GM23338 (cell line): ENCODE results near the gene DTNB. TPM values are rescaled to one million over a fixed set of nuclear protein-coding genes. Genes with fewer than 3 reads are reported as not detected.

ENCODE experiments used
- ATAC-seq: fragments of 200-7000 bp; cut with Tn5 transposase; 3 replicates; pipeline ENCODE4 v1.9.1; 2020
- DNase-seq: peaks from one replicate; pipeline ENCODE4 v3.0.0-alpha.2; 2015; ENCODE audit warnings: low spot score
- H2AFZ ChIP-seq: fragments of 200-600 bp; sonication (generic); 2 replicates; pipeline ENCODE4 v1.8.0; 2016; ENCODE audit warnings: antibody characterized with exemption, mild to moderate bottlenecking, moderate library complexity
- H3F3A ChIP-seq: fragments of 200-600 bp; sonication (generic); replicated peaks from 2 replicates; pipeline ENCODE4 v1.8.0; 2017; ENCODE audit warnings: antibody characterized with exemption, mixed run types, low read depth
- H3K27ac ChIP-seq: fragments of 200-600 bp; sonication (generic); 2 replicates; pipeline ENCODE4 v1.6.1; 2016; ENCODE audit warnings: low read depth
- H3K27me3 ChIP-seq: fragments of 200-600 bp; sonication (generic); 2 replicates; pipeline ENCODE4 v1.8.0; 2016; ENCODE audit warnings: mild to moderate bottlenecking, mixed run types, moderate library complexity; ENCODE audit not compliant: insufficient read depth
- H3K36me3 ChIP-seq: fragments of 200-600 bp; sonication (generic); 2 replicates; pipeline ENCODE4 v1.8.0; 2016; ENCODE audit warnings: mild to moderate bottlenecking; ENCODE audit not compliant: insufficient read depth
- H3K4me1 ChIP-seq: fragments of 200-600 bp; sonication (generic); 2 replicates; pipeline ENCODE4 v1.8.0; 2016; ENCODE audit warnings: mild to moderate bottlenecking, moderate library complexity; ENCODE audit not compliant: insufficient read depth
- H3K4me2 ChIP-seq: fragments of 200-600 bp; sonication (generic); 2 replicates; pipeline ENCODE4 v1.7.1; 2017; ENCODE audit warnings: mixed run types
- H3K4me3 ChIP-seq: fragments of 200-600 bp; sonication (generic); 2 replicates; pipeline ENCODE4 v1.6.1; 2016; ENCODE audit warnings: mixed run types
- H3K79me2 ChIP-seq: fragments of 200-600 bp; sonication (generic); replicated peaks from 2 replicates; pipeline ENCODE4 v1.8.0; 2017; ENCODE audit warnings: mild to moderate bottlenecking; ENCODE audit not compliant: insufficient read depth
- H3K9me2 ChIP-seq: fragments of 200-600 bp; sonication (generic); 2 replicates; pipeline ENCODE4 v1.8.0; 2017; ENCODE audit not compliant: insufficient read depth
- H4K20me1 ChIP-seq: fragments of 200-600 bp; sonication (generic); replicated peaks from 2 replicates; pipeline ENCODE4 v1.8.0; 2017; ENCODE audit warnings: mild to moderate bottlenecking; ENCODE audit not compliant: insufficient read depth
- H3K27ac Mint-ChIP-seq: 2 replicates; pipeline ENCODE4 v1.8.0; 2020; ENCODE audit warnings: inconsistent platforms, mild to moderate bottlenecking, moderate library complexity, mixed read lengths
- H3K27me3 Mint-ChIP-seq: 3 replicates; pipeline ENCODE4 v1.8.0; 2022; ENCODE audit warnings: low read depth, mild to moderate bottlenecking, moderate library complexity, mixed read lengths, inconsistent platforms; ENCODE audit not compliant: insufficient read depth, poor library complexity
- H3K36me3 Mint-ChIP-seq: 3 replicates; pipeline ENCODE4 v1.8.0; 2021; ENCODE audit warnings: low read depth, mild to moderate bottlenecking, inconsistent platforms, moderate library complexity, mixed read lengths
- H3K4me1 Mint-ChIP-seq: 3 replicates; pipeline ENCODE4 v1.8.0; 2020; ENCODE audit warnings: mild to moderate bottlenecking, inconsistent platforms, mixed read lengths
- H3K4me3 Mint-ChIP-seq: 3 replicates; pipeline ENCODE4 v1.8.0; 2021; ENCODE audit warnings: moderate library complexity, mild to moderate bottlenecking, inconsistent platforms, mixed read lengths
- H3K9me3 Mint-ChIP-seq: 3 replicates; pipeline ENCODE4 v1.8.0; 2020; ENCODE audit warnings: moderate library complexity, mild to moderate bottlenecking, inconsistent platforms, mixed read lengths
- ETS1 ChIP-seq: IDR thresholded peaks from 2 replicates; pipeline ENCODE4 v1.6.1; 2016; ENCODE audit warnings: antibody characterized with exemption
- EZH2 ChIP-seq: fragments of 200-600 bp; sonication (generic); IDR thresholded peaks from one replicate; pipeline ENCODE4 v1.8.0; 2017; ENCODE audit warnings: antibody characterized with exemption, mild to moderate bottlenecking, low read depth; ENCODE audit not compliant: unreplicated experiment
- JUNB ChIP-seq: IDR thresholded peaks from one replicate; pipeline ENCODE4 v1.6.1; 2016; ENCODE audit warnings: antibody characterized with exemption; ENCODE audit not compliant: unreplicated experiment
- NANOG ChIP-seq: IDR thresholded peaks from 2 replicates; pipeline ENCODE4 v1.6.1; 2016; ENCODE audit warnings: antibody characterized with exemption, borderline replicate concordance
- POLR2AphosphoS5 ChIP-seq: IDR thresholded peaks from 2 replicates; pipeline ENCODE4 v1.6.1; 2016; ENCODE audit warnings: antibody characterized with exemption, low read depth
- REST ChIP-seq: IDR thresholded peaks from one replicate; pipeline ENCODE4 v1.6.1; 2018; ENCODE audit warnings: antibody characterized with exemption; ENCODE audit not compliant: unreplicated experiment
- ZNF462 ChIP-seq: fragments of 250-450 bp; sonication (Bioruptor Pico); IDR thresholded peaks from 2 replicates; pipeline ENCODE4 v1.5.0; 2020; ENCODE audit warnings: mild to moderate bottlenecking, moderate library complexity
- polyA plus RNA-seq: library from polyadenylated mRNA; unstranded; fragments of >200 nt; fragmentation: Nextera tagmentation; extraction: Ambion mirVana; gene quantifications from 2 replicates; pipeline ENCODE4 v1.2.1, GENCODE V29; 2016
- total RNA-seq: library from RNA; depleted of rRNA; stranded (reverse); fragments of >200 nt; shearing (Covaris generic); gene quantifications from 2 replicates; pipeline ENCODE4 v1.2.3, GENCODE V29; 2014

DTNB gene
- total and polyA plus RNA-seq, 2 experiments from 2014 or later: 22.1 to 29.4 TPM

- Mint-ChIP-seq H3K27me3 (no peaks in the 10 kb centered on the region), H3K4me3 (no peak overlapping the region), H3K27ac (no peak overlapping the region), H3K36me3 (no peaks in the 10 kb centered on the region), H3K9me3 (no peaks in the 10 kb centered on the region), H3K4me1 (peaks cover 11% of the 10 kb centered on the region)
- TF ChIP-seq NANOG (no peak), POLR2AphosphoS5 (no peak), ZNF462 (CRISPR knock-in tag) (no peak), ETS1 (no peak), EZH2 (no peak), JUNB (no peak), REST (no peak)
- H3F3A ChIP-seq: no peaks in the 10 kb centered on the region
- H4K20me1 ChIP-seq: no peaks in the 10 kb centered on the region
- H3K79me2 ChIP-seq: no peaks in the 10 kb centered on the region
- H3K27me3 ChIP-seq: no peaks in the 10 kb centered on the region
- no peaks in the 10 kb centered on the region for H3K36me3 ChIP-seq
- H3K4me3 ChIP-seq: no peak overlapping the region
- no peaks in the 10 kb centered on the region for H3K4me1 ChIP-seq
- DNase-seq: no peak
- H2AFZ ChIP-seq: no peak overlapping the region
- no peak overlapping the region for H3K27ac ChIP-seq
- ATAC-seq: no peak
- no peak overlapping the region for H3K4me2 ChIP-seq
- no peaks in the 10 kb centered on the region for H3K9me2 ChIP-seq
These were observed 218.4 kb downstream of the DTNB start for GRCh38 chr2:25454824-25455611.
